ENCODE results near the gene SUPT20H.

The SUPT20H gene

GRCh38 chr13:37010424-37010823 lies 49.1 kb downstream of the SUPT20H start:
- no peak for DNase-seq (ENCODE audit: insufficient read length, low spot score)

DNA sequence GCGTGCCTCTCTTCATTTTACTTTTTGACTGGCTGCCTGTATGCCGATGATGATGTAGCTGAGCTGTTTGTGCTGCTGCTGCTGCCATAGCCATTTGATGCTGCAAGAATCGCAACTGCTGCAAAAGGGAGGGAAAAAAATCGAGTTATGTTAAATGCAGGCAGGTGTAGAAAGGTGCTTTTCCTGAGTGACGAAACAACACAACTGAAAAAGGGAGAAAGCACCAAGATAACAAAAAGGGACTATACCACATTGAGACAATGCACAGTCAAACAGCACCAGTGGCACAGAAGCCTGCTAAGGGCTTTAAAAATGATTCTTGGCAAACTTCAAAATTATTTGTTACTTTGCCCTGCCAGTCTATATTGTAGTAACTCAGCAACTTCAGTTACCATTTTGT lies 49.8 kb downstream of the SUPT20H start:
- no peak for FAIRE-seq
- no peak for DNase-seq (ENCODE audit: insufficient read length, low spot score)

More at GRCh38 chr13:37010424-37010823, 49.1 kb downstream of the SUPT20H start:
- no peak for FAIRE-seq

- DNase-seq (ENCODE audit: insufficient read length, low spot score) (no peak), FAIRE-seq (no peak)
Observed at GRCh38 chr13:37001921-37002250, 57.6 kb downstream of the SUPT20H start.

DNA sequence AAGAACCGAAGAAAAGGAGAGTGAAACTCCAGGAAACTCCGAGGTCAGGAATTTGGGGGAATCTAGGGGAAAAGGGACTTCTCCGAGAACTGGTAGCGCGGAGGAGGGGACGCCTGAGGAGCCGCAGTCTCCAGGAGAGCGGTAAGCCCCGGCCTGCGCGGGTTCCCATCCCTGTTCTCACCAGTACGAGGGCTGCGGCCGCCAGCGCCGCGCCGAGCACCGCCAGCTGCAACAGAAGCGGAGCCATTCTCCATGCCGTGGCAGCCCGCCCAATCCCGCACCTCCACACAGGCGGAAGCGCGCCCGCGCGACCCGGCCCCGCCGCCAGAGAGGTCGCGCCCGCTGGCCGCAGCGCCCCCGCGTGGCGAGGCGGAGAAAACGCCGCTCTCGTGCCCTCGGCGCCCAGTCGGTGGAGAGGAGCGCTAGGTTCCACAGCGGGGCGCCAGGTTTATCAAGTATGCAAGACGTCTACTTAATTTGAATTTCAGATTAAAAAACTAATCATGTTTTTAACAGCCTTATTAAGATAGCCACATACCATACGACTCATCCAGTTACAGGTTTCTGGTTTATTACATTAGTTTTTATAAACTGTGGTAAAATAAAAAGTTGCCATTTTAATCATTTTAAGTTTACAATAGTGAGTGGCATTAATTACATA lies 60.3 kb downstream of the SUPT20H start, which contains the start of gene ALG5:
TSS of gene ALG5 (minus strand) at position 287 of the 661 bp plus-strand sequence. CDS start at position 247, 40 bp downstream.
- FAIRE-seq, result peak; percentile 23

DNA sequence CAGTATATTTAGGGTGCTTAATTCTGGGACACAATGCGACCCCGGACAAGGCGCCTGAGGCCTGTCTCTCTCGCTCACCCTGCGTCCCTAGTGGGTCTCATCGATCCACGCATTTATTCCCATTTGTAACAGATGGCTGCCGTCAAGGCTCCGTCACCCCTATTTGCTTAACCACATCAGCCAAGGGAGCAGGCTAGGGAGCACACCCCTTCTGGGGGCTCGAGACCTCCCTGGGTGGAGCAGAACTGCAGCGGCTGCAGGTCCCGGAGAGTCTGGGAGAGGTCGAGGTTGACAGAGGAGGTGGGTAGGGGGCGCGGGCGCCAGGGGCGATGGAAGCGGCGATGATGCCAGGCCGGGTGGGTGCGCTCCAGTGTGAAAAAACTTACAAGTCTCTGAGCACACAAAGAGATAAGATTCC lies 60.9 kb downstream of the SUPT20H start:
- DNase-seq (ENCODE audit: insufficient read length, low spot score) (no peak), FAIRE-seq (no peak)

More for the DNA sequence above, 60.3 kb downstream of the SUPT20H start, which contains the start of gene ALG5:
- peak; percentile 56 for DNase-seq (ENCODE audit: insufficient read length, low spot score)

DNA sequence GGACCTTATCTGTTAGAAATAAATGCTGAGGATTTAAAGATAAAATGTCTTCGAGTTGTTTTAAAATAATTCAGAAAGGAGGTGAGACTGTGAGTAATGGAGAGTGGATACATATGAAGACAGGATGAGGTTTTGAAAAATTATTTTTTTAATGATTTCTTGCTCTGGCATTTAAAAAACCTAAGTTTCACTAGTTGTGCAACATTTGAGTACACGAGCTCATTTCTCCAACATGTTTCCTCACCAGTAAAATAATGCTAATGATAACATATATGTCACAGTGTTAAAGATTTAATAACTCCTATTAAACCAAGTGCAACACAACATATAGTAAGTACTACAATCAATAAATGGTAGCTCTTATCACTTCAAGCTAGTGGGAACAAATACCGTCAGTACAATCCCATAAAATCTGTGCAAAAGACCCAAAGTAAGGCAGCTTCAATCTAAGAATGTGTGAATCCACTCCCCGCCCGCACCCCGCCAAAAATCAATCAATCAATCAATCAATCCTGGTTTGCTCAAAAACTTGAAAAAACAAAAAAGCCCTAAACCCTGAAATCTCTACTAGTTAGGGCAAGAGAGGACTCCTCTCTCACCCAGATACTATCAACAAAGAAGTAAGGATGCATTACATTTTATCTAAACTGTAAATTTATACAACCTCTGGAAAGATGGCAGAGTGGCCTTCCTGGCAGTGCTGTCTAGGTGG lies 61.6 kb downstream of the SUPT20H start:
- DNase-seq (ENCODE audit: insufficient read length, low spot score) (no peak), FAIRE-seq (no peak)

DNA sequence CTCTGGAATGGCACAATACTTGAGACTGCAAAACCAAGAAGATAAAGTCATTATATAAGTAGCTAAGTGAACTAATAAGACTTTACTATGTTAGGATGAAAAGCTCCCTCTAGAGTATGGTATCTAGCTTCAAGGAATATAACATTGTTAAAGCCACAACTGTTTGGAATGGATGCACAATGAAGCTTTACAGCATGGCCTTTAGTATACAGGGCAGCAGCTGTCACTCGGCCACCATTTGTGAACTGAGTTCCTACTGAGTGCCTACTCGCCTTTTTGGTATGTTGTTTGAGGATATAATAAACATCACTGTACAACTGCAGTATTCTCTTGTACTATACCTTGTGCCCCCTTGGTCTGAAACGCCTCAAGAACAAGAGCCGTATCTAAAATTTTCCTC lies 67.1 kb downstream of the SUPT20H start:
- no peak for DNase-seq (ENCODE audit: insufficient read length, low spot score)
- FAIRE-seq, result no peak

GRCh38 chr13:36986462-36987240 lies 72.8 kb downstream of the SUPT20H start:
- no peak for DNase-seq (ENCODE audit: insufficient read length, low spot score)
- FAIRE-seq, result no peak

GRCh38 chr13:36981156-36981743 lies 78.2 kb downstream of the SUPT20H start:
- peak; percentile 35 for DNase-seq (ENCODE audit: insufficient read length, low spot score)

GRCh38 chr13:36979361-36980050 lies 80.0 kb downstream of the SUPT20H start:
- DNase-seq (ENCODE audit: insufficient read length, low spot score) (no peak), FAIRE-seq (no peak)

More at GRCh38 chr13:36981156-36981743, 78.2 kb downstream of the SUPT20H start:
- FAIRE-seq, result no peak

DNA sequence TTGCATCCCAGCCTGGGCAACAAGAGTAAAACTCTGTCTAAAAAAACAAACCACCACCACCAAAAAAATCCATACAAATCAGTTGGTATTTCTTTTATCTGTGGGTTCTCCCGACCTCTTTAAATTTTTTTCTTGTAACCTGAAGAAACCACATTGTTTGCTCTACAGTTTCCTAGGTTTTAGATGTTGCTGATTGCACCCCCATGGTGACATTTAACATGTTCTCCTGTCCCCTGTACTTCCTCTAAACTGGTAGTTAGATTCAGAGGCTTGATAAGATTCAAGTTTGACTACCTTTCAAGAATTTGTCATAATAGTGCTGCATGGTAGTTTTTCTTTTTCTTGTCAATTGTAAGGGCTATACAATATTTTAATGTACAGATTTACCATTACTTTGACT lies 84.3 kb downstream of the SUPT20H start:
- FAIRE-seq (no peak), DNase-seq (ENCODE audit: insufficient read length, low spot score) (no peak)

GRCh38 chr13:36973621-36974295 lies 85.7 kb downstream of the SUPT20H start:
- DNase-seq (ENCODE audit: insufficient read length, low spot score) (no peak), FAIRE-seq (no peak)

DNA sequence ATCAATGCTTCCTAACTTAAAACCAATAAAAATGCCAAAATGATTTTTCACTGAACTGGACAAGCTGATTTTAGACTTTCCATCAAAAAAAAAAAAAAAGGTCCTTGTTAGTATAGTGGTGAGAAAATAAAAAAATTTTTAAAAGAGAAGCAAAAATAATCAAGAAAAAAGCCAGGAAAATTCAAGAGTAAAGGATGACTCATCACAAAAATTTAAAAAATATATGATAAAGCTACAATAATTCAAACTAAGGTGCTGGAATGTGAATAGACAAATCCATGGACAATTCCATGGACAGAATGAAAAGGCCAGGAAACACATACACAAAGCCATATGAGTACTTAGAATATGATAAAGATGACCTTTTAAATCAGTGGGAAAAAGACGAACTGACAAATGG lies 86.5 kb downstream of the SUPT20H start:
- FAIRE-seq (no peak), DNase-seq (ENCODE audit: insufficient read length, low spot score) (no peak)

GRCh38 chr13:36966404-36966803 lies 93.1 kb downstream of the SUPT20H start:
- no peak for DNase-seq (ENCODE audit: insufficient read length, low spot score)
- no peak for FAIRE-seq

DNA sequence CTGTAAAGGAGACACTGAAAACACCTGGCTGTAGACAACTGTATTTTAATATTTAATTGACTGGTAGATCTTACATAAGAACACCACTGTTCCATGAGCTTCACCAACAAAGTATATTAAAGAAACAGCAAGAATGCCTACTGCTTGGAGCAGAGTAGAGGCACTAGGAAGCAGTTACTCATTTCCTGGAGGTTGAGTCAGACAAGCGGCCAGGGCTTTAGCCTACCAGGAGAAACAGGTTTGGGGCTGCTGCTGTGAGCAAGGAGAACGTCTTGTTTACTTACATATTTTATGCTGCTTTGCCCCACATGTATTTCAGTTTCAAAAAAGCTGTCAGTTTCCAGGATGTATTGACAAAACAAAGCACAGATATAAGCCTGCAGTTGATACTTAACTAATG lies 93.7 kb downstream of the SUPT20H start:
- peak; percentile 11 for DNase-seq (ENCODE audit: insufficient read length, low spot score)
- FAIRE-seq, result no peak

GRCh38 chr13:36959456-36960116 lies 99.9 kb downstream of the SUPT20H start:
- FAIRE-seq (no peak), DNase-seq (ENCODE audit: insufficient read length, low spot score) (no peak)
